IPS DF 4.7 (cell line): ENCODE measurements around the gene CD52.

ENCODE experiments used
- DNase-seq: peaks from one replicate; pipeline ENCODE4 v3.0.0-alpha.2; 2013; ENCODE audit warnings: low spot score; ENCODE audit errors: extremely low read depth

CD52 gene, protein sequence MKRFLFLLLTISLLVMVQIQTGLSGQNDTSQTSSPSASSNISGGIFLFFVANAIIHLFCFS

DNA sequence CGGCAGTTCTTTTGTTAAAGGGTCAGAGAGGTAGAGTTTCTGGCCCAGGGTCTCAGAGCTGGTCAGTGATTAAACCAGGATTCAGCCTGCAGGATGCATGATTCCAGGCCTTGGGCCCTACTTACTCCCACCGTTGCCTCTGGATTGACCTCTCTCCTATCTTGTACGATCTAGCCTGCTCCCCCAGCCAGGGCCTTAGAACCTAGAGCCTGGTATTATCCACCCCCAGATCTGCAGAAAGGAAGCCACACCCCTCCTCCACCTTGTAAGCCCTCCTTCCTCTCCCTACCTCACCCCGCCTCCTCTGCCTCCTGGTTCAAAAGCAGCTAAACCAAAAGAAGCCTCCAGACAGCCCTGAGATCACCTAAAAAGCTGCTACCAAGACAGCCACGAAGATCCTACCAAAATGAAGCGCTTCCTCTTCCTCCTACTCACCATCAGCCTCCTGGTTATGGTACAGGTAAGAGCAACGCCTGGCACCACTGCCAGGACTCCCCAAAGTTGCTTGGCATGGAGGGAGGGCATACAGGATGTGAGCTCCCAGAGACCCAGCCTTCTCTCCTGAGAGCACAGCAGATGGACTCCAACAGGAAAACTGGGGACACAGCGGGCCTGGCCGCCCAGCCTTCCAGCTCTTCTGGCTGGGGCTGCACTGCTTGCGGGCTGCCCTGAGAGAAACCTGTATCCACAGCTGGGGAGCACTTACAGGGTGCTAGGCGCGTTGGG, at the start of gene CD52:
Gene CD52, plus strand, starts transcription at position 347 of the 726 bp plus-strand sequence. Its CDS starts 60 bp downstream, at position 407.
- DNase-seq, result no peak

DNA sequence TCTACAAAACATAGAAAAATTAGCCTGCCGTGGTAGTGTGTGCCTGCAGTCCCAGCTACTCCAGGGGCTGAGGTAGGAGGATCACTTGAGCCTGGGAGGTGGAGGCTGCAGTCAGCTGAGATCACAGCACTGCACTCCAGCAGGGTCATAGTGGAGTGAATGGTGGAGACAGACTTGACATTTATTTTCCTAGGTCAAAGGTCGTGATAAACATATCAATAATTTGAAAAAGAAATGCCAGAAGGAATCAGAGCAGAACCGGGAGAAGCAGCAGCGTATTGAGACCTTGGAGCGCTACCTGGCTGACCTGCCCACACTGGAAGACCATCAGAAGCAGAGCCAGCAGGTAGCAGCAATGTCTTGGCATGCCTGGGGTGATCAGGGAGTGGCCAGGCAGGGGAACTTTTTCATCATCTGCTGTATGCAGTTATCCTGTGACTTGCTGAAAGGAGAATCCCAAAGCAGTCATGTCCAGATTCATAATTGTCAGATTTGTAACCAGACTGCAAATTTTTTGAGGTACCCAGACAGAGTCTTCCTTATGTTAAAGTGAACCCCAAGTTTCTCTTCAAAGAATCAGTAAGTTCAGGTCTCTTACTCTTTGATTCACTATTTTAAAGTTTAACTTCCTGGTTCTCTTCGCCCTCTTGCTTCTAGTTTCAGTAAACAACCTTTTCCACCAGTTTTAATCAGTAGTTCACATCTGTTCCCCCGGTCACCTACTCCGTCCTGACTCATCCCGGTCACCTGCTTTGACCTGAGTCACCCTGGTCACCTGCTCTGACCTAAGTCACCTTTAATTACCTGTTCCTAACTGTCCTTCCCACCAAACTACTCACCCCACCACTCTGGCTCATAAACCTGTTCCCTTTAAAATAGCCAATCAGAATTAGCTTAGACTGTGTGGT, 49.2 kb upstream of the CD52 start:
- DNase-seq, result no peak

DNA sequence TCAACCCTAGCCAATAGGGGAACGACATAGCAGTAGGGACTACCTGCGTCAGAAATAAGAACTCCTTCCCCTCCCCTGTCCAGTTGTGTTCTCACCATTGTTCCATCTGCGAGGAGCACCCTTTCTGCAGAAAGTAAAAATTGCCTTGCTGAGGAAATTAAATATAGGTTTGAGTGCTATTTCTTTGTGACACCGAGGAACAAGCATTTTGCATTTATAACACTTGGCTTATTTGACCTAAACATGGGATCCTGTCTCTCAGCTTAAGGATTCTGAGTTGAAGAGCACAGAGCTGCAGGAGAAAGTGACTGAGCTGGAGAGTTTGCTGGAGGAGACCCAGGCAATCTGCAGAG, 48.6 kb upstream of the CD52 start:
- DNase-seq, result no peak

DNA sequence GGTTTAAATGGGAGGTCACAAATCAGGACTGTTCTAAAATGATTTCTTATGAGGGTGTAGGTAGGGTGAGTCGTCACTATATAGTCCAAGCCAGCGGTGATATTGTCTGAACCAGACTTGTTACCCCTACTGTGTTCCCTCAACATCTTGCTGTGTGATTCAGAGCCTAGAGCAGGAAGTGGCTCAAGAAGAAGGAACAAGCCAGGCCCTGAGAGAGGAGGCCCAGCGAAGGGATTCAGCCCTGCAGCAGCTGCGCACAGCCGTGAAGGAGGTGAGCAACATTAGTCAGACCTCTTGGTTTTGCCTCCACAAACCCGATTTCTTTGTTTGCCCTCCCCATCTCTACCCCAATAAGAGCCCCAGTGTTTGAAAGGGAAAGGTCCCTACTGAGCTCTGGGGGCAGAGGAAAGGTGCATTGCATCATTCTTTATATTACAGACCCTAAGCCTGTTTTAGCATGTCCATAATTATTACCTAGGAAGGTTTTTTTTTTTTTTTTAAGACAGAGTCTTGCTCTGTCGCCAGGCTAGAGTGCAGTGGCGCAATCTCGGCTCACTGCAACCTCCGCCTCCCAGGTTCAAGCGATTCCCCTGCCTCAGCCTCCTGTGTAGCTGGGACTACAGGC, 42.8 kb upstream of the CD52 start:
- DNase-seq, result no peak

DNA sequence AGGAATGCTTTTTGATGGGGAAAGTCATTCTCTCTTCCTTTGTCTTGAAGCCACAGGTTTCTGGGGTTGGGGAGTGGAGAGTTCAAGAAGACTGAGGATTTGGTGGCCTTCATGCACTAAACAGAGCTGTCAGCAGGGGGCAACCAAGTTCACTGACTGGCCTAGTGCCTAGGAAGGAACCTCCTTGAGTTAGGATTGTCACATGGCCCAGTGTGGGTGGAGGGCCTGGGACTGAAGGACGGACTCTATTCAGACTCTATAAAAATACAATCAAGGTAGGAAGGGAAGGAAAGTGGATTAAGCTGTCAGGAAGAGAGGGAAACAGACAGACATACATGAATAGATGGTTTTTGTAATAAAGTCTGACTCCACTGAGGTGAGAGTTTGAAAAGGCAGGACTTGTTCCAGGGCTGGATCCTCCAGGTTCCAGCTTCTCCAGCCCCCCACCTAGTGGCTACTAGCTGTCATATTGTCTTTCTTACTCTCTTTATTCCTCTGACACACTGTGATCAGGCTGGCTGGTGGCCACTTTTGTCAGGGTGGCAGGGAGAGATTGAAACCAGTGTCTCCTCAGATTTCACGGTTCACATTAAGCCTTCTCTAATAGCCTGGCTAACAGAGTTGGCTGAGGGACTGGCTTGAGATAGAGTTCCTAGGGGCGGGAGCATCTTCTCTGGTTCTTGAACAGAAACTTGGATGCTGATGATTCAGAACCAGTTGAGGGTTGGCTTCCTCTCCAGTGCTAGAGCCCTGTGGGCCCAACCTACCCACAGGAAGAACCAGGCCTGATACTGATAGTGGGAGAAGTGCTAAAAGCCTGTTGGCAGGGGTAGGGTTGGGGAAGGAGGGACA, 42.0 kb upstream of the CD52 start:
- no peak for DNase-seq

DNA sequence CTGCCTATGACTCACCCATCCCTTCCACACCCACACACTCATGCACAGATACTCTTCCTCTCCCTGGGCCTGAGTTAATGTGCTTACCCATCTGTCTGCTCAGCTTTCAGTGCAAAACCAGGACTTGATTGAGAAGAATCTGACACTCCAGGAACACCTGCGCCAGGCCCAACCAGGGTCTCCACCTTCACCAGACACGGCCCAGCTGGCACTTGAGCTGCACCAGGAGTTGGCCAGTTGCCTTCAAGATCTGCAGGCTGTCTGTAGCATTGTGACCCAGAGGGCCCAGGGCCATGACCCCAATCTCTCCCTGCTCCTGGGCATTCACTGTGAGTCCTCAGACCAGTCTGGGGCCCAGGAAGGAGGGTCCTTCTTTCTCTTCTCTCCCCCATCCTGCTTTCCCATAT, 41.3 kb upstream of the CD52 start:
- DNase-seq, result no peak

DNA sequence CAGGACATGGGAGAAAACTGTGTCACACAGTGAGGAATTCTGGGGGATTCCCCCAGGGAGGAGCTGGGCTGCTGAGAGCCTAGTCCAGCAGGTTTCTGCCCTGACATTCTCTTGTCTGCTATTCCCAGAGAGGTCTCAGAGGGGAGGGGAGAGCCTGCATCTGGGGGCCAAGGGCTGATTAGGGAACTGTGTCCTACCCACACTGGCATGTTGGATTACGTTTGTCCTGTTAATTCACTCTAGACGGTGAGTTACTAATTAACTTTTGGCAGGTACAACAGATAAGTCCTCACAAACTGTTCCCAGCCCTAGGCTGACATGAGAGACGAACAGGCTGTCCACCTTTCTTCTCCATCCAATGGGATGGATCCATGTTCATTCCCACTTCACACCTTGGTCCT, 40.5 kb upstream of the CD52 start:
- DNase-seq, result no peak

DNA sequence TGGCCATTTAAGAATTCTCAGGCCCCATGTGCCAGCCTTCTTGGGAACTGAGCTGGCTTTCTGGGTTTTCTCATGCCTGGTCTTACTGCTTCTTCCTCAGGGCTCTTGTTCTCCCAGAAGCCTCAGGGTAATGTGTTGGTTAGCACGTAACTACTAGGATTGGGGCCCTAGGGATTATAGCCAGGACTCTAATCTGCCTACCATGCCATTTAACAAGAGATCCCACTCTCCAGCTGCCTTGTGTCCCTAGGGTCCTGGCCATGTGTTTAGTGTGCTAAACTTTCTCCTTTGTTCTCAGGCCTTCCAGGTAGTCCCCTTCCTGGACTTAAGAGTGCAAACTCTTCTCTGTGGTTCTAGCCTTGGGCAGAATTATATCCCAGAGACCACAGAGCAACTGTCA, 40.0 kb upstream of the CD52 start:
- DNase-seq, result no peak

DNA sequence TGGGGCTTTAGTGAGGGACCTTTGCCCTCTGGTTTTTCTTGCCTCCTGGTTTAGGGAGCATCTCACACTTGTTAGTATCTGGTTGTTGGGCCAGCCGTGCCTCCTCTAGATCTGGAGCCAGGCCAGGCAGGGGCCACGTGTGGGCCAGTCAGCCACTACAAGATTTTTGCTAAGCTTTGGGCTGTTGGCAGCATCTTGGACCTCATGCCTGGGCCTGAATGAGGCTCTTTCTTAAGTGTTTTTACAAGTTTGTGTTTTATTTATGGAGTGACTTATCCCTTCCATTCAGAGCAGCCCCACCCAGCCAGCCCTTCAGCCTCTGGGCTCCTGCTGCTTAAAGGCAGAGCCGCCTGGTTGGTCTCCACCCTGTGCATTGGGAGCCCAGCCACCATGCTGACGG, 39.5 kb upstream of the CD52 start:
- no peak for DNase-seq

DNA sequence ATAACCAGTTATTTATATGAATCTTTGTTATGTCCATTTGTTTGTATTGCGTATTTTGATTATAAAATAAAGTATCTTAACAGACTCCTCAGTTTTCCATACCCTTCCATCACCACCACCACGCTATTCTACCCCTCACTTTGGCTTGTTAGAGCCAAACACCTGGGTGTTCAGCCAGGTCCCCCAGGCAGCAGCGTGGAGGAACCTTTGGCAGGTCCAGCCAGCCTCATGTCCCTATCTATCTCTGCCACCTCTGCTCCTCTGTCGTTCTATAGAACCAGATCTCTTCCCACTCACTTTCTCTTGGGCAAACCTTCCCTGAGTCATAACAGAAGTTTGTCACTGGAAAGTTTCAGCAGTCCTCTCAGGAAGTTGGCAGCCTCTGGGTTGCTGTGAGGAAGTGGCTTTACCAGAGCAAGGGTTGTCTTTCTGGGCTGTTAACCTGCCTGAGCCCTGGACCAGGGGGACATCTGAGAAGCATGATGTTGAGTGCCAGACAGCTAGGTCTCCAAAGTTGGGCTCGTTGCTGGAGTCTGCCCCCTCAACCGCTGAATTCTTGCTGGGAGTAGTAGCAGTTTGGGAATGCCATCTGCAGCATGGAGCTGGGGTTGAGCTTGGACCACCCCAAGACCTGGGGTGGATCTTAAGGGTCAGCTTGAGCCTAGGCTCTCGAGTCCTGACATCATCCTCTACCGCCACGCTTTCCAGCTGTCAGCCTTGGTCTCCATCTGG, 38.9 kb upstream of the CD52 start:
- DNase-seq, result no peak

DNA sequence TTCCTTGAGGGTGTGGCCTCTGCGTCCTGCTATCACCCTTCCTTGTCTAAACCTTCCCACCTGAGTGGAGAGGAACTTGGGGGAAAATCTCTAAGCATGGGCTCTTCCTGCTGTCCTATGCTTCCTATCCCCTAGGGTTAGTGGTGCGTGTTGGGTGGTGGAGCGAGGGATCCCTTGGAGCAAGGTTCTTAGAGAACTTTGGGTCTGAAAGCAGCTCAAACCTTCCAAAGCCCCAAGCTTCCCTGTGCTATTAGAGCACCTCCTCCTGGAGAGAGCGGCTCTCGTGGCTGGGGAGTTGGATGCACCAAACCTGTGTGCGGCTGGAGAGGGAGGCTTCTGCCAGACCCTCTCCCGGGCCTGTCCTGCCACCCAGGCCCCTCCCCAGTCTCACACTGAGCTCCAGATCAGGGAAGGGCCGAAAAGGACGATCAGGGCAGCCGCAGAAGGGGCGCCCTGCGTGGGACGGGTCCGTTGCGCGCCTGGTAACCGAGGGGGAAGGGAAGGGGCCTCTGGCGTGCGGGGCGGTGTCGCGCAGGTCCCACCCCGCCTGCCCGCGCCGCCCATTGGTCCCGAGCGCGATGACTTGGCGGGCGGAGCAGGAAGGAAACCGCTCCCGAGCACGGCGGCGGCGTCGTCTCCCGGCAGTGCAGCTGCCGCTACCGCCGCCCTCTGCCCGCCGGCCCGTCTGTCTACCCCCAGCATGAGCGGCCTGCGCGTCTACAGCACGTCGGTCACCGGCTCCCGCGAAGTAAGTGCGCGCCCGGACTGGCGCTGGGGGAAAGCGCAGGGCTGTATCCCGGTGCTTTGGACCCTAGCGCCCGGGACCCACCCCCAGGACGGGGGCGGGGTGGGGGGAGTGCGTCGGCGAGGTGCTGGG, 38.1 kb upstream of the CD52 start, which contains the start of gene SH3BGRL3:
Gene SH3BGRL3, plus strand, starts transcription at position 631 of the 877 bp plus-strand sequence. Its CDS starts 70 bp downstream, at position 701.
- DNase-seq, result no peak

DNA sequence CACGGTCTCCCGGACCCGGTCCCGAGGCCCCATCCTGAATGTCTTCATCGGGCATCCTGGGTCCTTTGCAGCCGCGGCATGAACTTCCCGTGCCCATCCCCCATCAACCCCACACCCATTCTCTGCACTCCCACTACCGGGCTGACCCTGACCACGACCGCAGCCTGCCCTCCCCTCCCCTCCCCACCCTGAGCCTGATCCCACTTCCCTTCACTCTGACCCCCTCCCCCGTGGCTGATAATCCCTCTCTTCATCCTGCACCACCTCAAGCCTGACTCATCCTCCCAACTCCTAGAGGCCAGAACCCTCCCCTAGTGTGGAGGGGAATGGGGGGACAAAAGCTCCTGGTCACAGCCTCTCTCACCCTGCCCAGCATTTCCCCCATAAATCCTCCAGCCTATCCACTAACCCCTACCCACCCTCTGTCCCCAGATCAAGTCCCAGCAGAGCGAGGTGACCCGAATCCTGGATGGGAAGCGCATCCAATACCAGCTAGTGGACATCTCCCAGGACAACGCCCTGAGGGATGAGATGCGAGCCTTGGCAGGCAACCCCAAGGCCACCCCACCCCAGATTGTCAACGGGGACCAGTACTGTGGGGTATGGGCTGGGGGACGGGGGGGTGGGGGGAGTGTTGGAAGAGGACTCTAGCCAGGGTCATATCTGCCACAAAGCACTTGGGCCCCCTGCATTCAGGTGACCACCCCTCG, 37.3 kb upstream of the CD52 start:
- no peak for DNase-seq

DNA sequence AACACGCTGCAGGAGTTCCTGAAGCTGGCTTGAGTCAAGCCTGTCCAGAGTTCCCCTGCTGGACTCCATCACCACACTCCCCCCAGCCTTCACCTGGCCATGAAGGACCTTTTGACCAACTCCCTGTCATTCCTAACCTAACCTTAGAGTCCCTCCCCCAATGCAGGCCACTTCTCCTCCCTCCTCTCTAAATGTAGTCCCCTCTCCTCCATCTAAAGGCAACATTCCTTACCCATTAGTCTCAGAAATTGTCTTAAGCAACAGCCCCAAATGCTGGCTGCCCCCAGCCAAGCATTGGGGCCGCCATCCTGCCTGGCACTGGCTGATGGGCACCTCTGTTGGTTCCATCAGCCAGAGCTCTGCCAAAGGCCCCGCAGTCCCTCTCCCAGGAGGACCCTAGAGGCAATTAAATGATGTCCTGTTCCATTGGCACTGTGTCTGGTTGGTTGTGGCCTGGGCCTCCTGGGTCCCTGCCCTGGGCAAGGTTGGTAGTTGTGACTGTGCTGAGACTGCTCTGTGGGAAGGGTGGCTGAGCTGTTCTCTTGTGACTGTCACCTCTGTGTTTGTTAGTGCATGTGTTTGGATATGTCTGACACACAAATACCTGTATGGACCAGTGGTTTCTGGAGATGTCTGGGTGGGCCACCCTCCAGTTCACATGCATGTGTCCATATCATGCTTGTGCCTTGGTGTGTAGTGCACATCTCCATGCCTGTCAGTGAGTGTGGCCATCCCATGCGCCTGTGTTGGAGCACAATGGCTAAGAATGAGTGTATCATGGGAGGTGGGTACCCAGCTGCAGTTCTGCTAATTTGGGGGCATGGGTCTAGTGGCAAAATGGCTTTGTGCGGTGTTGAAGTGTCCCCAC, 36.4 kb upstream of the CD52 start:
- no peak for DNase-seq

DNA sequence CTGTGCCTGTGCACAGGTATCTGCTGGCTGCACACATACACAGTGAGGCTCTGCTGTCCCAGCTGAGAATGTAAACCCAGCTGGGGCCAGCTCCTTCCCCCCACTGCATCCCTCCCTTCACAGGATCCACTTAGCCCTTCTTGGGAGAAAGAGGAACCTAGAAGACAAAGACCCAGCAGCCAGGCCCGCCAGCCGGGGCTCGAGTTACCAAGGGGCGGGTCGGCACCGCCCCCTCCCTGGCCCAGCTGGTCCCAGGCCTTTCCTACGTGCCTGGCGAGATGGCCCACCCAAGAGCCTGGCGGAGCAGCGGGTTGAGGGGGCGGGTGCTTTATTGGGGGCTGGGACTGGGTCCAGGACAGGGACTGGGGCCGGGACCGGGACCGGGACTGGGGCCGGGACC, 35.8 kb upstream of the CD52 start:
- no peak for DNase-seq

DNA sequence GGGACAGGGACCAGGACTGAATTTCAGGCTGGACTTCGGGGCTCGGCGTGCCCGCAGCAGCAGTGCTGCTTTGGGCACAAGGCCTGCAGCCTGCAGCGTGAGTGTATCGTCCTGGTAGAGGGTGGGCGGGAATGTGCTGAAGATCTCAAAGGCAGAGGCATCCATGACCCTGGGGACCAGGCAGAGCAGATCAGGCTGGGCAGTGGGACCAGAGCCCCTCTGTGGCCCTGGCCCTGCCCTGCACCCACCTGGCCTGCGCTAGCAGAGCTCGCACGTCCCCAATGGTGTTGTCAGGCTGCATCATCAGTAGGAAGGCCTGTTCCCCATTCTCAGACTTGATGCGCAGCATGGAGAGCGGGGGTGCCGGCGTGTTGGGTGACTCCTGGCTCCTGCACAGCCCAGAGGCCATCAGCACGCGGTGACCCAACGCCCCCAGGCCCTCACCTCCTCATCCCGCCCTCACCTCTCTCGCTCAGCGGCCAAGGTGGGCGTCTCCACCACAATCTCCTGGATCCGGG, 35.3 kb upstream of the CD52 start:
- DNase-seq, result no peak

DNA sequence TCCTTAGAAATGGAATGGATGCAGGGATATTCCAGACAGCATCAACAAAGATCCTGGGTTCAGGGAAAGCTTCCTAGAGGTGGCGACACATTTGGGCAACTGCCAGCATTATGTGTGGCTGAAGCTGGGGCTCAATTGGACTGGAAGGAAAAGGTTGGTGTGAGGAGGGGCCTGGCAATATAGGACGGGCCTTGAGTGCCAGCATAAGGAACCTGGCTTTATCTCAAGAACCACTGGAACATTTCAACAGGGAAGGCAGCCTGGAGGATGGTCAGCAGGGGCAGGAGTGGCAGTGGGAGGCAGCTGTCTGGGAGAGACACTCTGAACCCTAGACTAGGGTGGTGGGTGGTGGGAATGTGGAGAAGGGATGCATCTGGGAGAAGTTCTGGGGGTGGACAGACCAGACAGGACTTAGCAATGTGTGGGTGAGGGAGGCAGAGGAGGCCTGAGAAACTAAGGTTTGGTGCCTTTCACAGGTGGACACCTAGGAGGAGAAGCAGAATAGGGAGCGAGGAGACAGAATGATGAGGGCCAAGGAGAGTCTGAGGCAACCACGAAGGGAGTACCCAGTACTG, 34.4 kb upstream of the CD52 start:
- DNase-seq, result no peak

DNA sequence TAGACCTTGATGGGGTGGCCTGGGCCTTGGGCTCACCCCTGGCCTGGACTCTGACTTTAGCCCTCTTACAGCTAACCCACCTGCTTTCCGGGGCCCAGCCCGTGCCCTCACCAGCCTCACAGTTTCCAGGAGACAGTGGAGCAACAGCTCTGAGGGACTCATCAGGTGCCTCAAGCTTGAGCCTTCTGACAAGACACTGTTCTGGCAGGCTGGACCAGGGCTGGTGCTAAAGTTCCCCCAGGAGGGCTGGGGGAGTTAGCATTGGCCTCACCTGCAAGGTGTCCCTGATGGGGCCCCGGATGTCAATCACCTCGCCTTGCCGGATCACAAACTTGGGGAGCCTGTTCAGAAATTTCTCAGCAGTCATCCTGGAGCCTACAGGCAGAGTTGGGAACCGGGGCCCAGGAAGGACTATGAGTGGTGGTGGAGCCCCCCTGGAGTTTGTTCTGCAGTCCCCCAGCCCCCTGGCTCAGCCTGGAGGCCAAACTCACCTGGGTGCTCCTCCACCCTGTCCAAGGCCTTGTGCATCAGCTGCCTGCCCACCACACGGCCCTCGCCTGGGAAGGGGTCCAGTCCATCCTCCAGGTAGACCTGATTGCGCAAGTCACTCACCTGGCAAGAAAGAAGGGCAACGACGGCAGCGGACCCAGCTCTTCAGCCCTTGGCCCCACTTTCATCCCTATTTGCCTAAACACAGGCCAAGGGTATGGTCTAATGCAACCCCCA, 33.7 kb upstream of the CD52 start:
- DNase-seq, result no peak
